MCF 10A (cell line): ENCODE results near the gene SLC49A3. TPM values are rescaled to one million over a fixed set of nuclear protein-coding genes. Genes with fewer than 3 reads are reported as not detected.

Experiments used
- BruUV-seq: library from RNA; stranded (reverse); fragments of 400-500 nt; replicated peaks from 2 replicates; lab custom pipeline; 2021; lab: Mats Ljungman, UMichigan
- CTCF ChIA-PET: fragments of 300-600 bp; sonication (Branson Sonifier 250); formaldehyde crosslinking; extraction: SDS; loops from one replicate; lab custom pipeline; 2021; ENCODE audit warnings: antibody characterized with exemption, inconsistent platforms; lab: Yijun Ruan, JAX
- POLR2A ChIA-PET: fragments of 300-600, 350-650 bp; sonication (Branson Sonifier 250); formaldehyde crosslinking; extraction: SDS; loops from one replicate; lab custom pipeline; 2020; ENCODE audit warnings: antibody characterized with exemption, inconsistent platforms; lab: Yijun Ruan, JAX
- DNase-seq: peaks from one replicate; pipeline ENCODE4 v3.0.0-alpha.2; 2018; ENCODE audit not compliant: unreplicated experiment
- H3K27ac Mint-ChIP-seq: one replicate; pipeline ENCODE4 v1.8.0; 2022; ENCODE audit warnings: mild to moderate bottlenecking, low read depth, mixed read lengths; ENCODE audit not compliant: unreplicated experiment
- H3K27me3 Mint-ChIP-seq: one replicate; pipeline ENCODE4 v1.8.0; 2022; ENCODE audit warnings: mixed read lengths; ENCODE audit not compliant: insufficient read depth, unreplicated experiment
- H3K36me3 Mint-ChIP-seq: one replicate; pipeline ENCODE4 v1.8.0; 2022; ENCODE audit warnings: mild to moderate bottlenecking, moderate library complexity, mixed read lengths; ENCODE audit not compliant: insufficient read depth, unreplicated experiment
- H3K4me1 Mint-ChIP-seq: one replicate; pipeline ENCODE4 v1.8.0; 2022; ENCODE audit warnings: mixed read lengths; ENCODE audit not compliant: insufficient read depth, unreplicated experiment
- H3K4me3 Mint-ChIP-seq: one replicate; pipeline ENCODE4 v1.8.0; 2022; ENCODE audit warnings: mild to moderate bottlenecking, moderate library complexity, mixed read lengths; ENCODE audit not compliant: unreplicated experiment
- H3K9me3 Mint-ChIP-seq: one replicate; pipeline ENCODE4 v1.8.0; 2022; ENCODE audit warnings: mixed read lengths; ENCODE audit not compliant: unreplicated experiment
- CTCF ChIP-seq: fragments of 200-600 bp; IDR thresholded peaks from one replicate; pipeline ENCODE4 v1.8.0; 2022; ENCODE audit warnings: antibody characterized with exemption, mild to moderate bottlenecking; ENCODE audit not compliant: unreplicated experiment
- intact Hi-C: fragments of 100-400 bp; cut with micrococcal nuclease; formaldehyde crosslinking; loops from 2 replicates; pipeline ENCODE4 v1.14.1; 2022
- total RNA-seq: library from RNA; stranded (reverse); gene quantifications from 2 replicates; pipeline ENCODE4 v1.2.3, GENCODE V29; 2022

The SLC49A3 gene
- total RNA-seq, 1 experiment from 2014 or later, result not detected

GRCh38 chr4:712916-713632 is 24.1 kb upstream of the SLC49A3 start:
- Mint-ChIP-seq H3K4me3 (no peak overlapping the region), H3K4me1 (peaks cover 24% of the 10 kb centered on the region), H3K27ac (no peak overlapping the region), H3K27me3 (no peaks in the 10 kb centered on the region), H3K9me3 (no peaks in the 10 kb centered on the region), H3K36me3 (peaks cover 13% of the 10 kb centered on the region)
- CTCF ChIA-PET, result interaction anchor here (0.6 to 0.8 kb wide), 2 partner anchors 29 to 389 kb away, joined by 3 to 4 read pairs; no protein-coding TSS in a partner anchor
- POLR2A ChIA-PET, result no interaction called here
- TF ChIP-seq CTCF, result no peak
- no TSS peak for BruUV-seq
- intact Hi-C loops, result no loop called here
- no peak for DNase-seq

- ChIA-PET POLR2A (no interaction called here), CTCF (no interaction called here)
- H3K27ac Mint-ChIP-seq, result no peak overlapping the region
- no peak for TF ChIP-seq CTCF
- H3K27me3 Mint-ChIP-seq, result no peaks in the 10 kb centered on the region
- peaks cover 13% of the 10 kb centered on the region for H3K36me3 Mint-ChIP-seq
- intact Hi-C loops, result no loop called here
- H3K4me1 Mint-ChIP-seq, result peaks cover 19% of the 10 kb centered on the region
- DNase-seq, result no peak
- H3K4me3 Mint-ChIP-seq, result no peak overlapping the region
- H3K9me3 Mint-ChIP-seq, result no peaks in the 10 kb centered on the region
- BruUV-seq, result no TSS peak
These were observed 23.1 kb upstream of the SLC49A3 start for GRCh38 chr4:712093-712492.

GRCh38 chr4:710916-711315 is 22.0 kb upstream of the SLC49A3 start:
- Mint-ChIP-seq H3K4me3 (no peak overlapping the region), H3K27ac (no peak overlapping the region), H3K9me3 (no peaks in the 10 kb centered on the region), H3K36me3 (peaks cover 13% of the 10 kb centered on the region), H3K4me1 (peaks cover 19% of the 10 kb centered on the region), H3K27me3 (no peaks in the 10 kb centered on the region)
- no peak for DNase-seq
- intact Hi-C loops, result no loop called here
- BruUV-seq, result no TSS peak
- ChIA-PET POLR2A (no interaction called here), CTCF (interaction anchor here (0.6 kb wide), 1 partner anchor 1554 kb away, joined by 3 read pairs; no protein-coding TSS in a partner anchor)
- TF ChIP-seq CTCF, result no peak

GRCh38 chr4:710116-710515 is 21.2 kb upstream of the SLC49A3 start:
- Mint-ChIP-seq H3K27me3 (no peaks in the 10 kb centered on the region), H3K4me3 (no peak overlapping the region), H3K27ac (no peak overlapping the region), H3K36me3 (peaks cover 13% of the 10 kb centered on the region), H3K4me1 (peaks cover 19% of the 10 kb centered on the region), H3K9me3 (no peaks in the 10 kb centered on the region)
- no peak for DNase-seq
- no TSS peak for BruUV-seq
- no peak for TF ChIP-seq CTCF
- ChIA-PET CTCF (no interaction called here), POLR2A (interaction anchor here (1.4 kb wide), 1 partner anchor 36 kb away, joined by 3 read pairs; the partner anchor contains the start of genes ATP5ME and MYL5)
- intact Hi-C loops, result no loop called here
